ENCODE results near the gene RSPH10B. TPM values are rescaled to one million over a fixed set of nuclear protein-coding genes. Genes with fewer than 3 reads are reported as not detected.
"Not testable (repeated sequence)": the region's sequence is repeated elsewhere in the genome, so short reads cannot be mapped to it uniquely, and the experiment has no call there.

Gene RSPH10B
- total RNA-seq, result 0.44 TPM in 1 of 2 replicates, not detected in the other

- intact Hi-C loops (cut with micrococcal nuclease), result not testable (repeated sequence)
These were observed at the start of gene RSPH10B for GRCh38 chr7:5970347-5970911. Gene RSPH10B, minus strand, starts transcription at chr7:5970689. Its CDS starts 3,573 bp downstream, at chr7:5967116.

GRCh38 chr7:6016653-6016966 lies 46.1 kb upstream of the RSPH10B start:
- intact Hi-C loops (cut with micrococcal nuclease), result no loop called here

DNA sequence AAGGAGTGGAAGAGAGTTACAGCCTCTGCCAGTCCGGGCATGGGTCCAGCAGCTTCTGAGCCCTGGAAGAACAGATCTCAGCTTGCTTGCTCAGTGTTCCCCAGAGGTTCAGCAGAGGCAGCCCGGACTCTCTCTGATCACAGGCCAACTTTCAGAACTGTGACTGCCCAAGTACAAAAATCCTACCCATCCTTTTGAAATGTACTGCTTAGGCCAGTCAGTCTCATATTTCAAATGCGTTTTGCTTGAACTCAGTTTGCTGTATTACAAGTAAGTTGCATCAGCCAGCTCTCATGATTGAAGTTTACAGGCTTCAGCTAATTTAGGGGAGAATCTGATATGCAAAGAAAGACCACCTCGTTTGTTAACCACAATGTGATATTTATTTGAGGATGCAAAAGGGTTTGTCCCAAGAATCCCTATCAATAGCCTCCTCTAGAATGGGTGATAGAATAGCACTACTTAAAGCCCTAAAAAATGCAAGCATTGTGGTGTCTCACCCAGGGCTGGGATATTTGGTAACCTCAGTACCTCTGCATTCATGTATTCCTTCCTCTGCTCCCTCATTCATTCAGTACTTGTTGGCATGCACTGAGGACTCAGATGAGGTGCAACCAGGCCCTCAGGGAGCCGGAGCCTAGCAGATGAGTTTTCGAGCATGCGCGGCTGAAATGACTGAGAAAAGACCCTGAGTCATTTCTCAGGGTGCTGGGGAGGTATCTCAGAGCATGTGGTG lies 45.6 kb upstream of the RSPH10B start:
- intact Hi-C loops (cut with micrococcal nuclease), result no loop called here

DNA sequence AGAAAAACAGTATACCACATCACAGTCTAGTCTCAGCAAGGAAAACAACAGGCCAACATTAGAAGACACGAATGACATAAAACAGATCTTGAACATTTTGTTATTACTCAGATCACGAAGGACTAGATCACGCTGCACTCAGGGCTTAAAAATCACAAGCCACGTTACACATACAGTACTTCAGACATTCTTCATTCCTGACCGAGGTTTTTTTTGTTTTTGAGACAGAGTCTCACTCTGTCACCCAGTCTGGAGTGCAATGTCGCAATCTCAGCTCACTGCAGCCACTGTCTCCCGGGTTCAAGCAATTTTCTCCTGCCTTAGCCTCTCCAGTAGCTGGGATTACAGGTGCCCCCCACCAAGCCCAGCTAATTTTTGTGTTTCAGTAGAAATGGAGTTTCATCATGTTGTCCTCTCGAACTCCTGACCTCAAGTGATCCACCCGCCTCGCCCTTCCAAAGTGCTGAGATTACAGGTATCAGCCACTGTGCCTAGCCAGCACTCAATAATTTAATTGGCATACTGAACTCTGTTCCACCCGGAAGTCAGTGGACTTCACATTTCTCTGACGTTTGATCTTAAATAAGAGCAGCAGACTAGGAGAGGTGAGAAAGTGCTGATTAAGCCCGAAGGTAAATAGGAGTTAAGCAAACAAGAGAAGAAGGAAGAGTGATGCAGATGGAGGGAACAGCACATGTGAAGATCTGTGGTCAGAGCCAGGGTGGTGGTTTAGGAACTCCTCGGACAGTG lies 42.0 kb upstream of the RSPH10B start:
- intact Hi-C loops (cut with micrococcal nuclease), result no loop called here

- intact Hi-C loops (cut with micrococcal nuclease), result no loop called here
These were observed 41.1 kb upstream of the RSPH10B start for GRCh38 chr7:6011541-6011940.

GRCh38 chr7:6010370-6010769 lies 39.9 kb upstream of the RSPH10B start:
- intact Hi-C loops (cut with micrococcal nuclease), result not testable (repeated sequence)

DNA sequence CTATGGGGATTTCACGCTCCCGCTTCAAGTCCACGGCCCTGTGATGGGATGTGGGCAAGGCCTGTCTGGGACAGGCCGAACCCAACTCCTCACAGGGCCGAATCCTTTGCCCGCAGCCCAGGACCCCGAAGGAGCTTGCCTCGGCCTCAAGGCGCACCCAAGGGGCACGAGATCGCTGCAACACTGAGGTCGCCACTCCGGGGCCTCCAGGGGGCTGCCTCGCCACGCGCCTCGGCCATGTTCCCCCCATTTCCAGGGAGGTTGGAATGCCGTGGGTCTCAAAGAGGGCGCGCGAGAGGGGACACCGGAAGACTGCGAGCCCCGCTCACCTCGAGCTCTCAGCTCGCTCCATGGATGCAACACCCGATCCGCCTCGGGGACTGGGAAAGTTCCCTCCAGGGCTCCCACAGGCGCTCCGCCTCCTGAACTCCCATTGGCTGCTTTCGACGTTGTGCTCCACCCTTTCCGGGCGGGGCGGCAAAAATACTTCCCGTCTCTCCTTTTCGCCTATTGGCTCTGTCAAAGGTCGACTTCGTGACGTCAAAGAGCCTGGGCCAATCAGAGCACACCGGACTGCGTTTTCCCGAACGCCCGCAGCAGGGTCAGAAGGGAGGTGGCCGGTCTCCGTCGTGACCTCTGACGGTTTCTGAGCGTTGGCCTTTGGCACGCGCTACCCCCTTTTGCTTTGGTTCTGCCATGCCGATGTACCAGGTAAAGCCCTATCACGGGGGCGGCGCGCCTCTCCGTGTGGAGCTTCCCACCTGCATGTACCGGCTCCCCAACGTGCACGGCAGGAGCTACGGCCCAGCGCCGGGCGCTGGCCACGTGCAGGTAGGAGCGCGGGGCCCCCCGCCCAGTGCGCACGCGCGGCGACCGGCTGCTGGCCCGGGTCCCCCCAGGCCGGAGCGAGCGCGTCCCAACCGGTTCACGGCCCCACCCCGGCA lies 38.5 kb upstream of the RSPH10B start, which contains the start of the genes AIMP2 and PMS2:
Gene AIMP2, plus strand, starts transcription at position 605 of the 944 bp plus-strand sequence. Its CDS starts 92 bp downstream, at position 697.
Gene PMS2, minus strand, starts transcription at position 382 of the 944 bp plus-strand sequence. Its CDS starts 30 bp downstream, at position 352.
- intact Hi-C loops (cut with micrococcal nuclease), result loop anchor here (1.0 kb wide), 3 partner anchors 17 to 263 kb away; partner anchors contain the start of gene CYTH3

GRCh38 chr7:6007835-6008590 lies 37.5 kb upstream of the RSPH10B start:
- intact Hi-C loops (cut with micrococcal nuclease), result not testable (repeated sequence)

DNA sequence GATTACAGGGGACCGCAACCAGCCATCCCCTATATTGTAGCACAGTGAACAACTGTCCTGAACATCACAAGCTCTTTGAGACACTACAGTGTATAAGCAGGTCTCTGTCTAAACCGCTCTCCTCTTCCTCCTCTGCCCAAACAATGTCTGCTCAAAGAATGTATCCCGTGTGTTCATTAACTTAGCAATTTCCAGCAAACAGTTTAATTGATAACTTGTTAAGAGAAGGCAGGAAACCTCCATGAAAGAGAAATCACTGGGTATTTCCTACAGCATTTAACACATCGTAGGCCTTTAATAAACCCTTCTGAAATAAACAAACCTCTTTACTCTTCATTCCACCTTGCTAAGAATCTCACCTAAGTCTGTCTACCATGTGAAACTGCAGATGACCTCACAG lies 36.9 kb upstream of the RSPH10B start:
- intact Hi-C loops (cut with micrococcal nuclease), result no loop called here

- intact Hi-C loops (cut with micrococcal nuclease), result loop anchor here (1.0 kb wide), 3 partner anchors 109 to 438 kb away; no protein-coding TSS in a partner anchor
These were observed 26.8 kb upstream of the RSPH10B start for GRCh38 chr7:5997210-5997808.

GRCh38 chr7:5987061-5987460 lies 16.6 kb upstream of the RSPH10B start:
- intact Hi-C loops (cut with micrococcal nuclease), result not testable (repeated sequence)

GRCh38 chr7:5979680-5980314 lies 9.3 kb upstream of the RSPH10B start:
- intact Hi-C loops (cut with micrococcal nuclease), result not testable (repeated sequence)

GRCh38 chr7:5973580-5973979 lies 3.1 kb upstream of the RSPH10B start:
- intact Hi-C loops (cut with micrococcal nuclease), result not testable (repeated sequence)

DNA sequence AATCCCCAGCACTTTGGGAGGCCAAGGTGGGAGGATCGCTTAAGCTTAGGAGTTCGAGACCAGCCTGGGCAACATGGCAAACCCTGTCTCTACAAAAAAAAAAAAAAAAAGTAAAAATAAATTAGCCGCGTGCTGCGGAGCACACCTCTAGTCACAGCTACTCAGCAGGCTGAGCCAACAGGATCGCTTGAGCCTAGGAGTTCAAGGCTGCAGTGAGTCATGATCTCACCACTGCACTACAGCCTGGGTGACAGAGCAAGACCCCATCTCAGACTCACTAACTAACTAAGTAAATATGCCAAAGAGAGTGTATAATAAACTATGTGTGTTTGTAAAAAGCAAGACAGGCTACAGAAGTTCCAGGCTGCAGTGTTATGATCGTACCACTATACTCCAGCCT lies 6.7 kb downstream of the RSPH10B start:
- intact Hi-C loops (cut with micrococcal nuclease), result not testable (repeated sequence)

DNA sequence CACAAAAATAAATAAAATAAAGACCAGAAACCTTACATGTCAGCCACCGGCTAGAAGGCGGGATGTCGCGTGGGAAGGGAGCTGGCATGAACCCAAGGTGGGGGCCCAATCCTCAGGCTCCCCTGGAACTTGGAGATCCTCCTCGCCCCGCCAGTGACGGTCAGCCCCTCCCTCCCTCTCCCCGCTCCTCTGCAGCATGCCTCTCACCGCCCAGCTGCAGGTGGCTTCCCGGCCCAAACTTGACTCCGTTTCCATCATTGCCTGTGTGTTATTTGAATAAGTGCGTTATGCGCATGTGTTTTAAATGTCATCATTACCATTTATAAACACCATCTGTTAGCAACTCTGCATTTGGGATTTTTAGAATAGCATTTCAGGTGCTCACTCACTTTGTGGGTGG lies 7.3 kb downstream of the RSPH10B start:
- intact Hi-C loops (cut with micrococcal nuclease), result not testable (repeated sequence)

DNA sequence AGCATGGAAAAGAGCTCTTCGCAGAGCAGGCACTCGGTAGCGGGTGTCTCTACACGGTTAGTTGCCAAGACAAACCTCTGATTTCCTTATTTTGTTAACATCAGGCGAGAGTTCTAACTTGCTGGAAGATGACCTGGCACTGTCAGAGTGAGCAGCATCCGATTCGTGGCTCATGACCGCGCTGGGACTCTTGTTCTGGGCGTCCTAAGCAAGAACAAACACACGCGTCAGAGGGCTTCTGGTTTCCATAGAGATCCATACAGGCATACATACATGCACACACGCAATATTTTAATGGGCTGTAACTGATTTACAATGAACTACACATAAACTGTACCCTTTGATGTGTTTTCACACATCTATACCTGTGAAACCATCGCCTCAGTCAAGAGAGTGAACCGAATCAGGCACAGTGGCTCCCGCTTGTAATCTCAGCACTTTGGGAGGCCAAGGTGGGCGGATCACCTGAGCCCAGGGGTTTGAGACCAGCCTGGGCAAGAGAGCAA lies 35.5 kb downstream of the RSPH10B start:
- intact Hi-C loops (cut with micrococcal nuclease), result not testable (repeated sequence)

GRCh38 chr7:5931905-5932644 lies 38.4 kb downstream of the RSPH10B start:
- intact Hi-C loops (cut with micrococcal nuclease), result not testable (repeated sequence)

GRCh38 chr7:5931250-5931649 lies 39.2 kb downstream of the RSPH10B start:
- intact Hi-C loops (cut with micrococcal nuclease), result not testable (repeated sequence)

Data from T-helper 1 cell treated with Interleukin-12 subunit alpha and Interleukin-12 subunit beta and Interleukin-4 antibody, amounts not matched to agents 30 ng/mL and 1 ng/mL, for 36 hours (primary cell).